GM21515 (cell line): ENCODE measurements around the gene SLC7A1.

Source experiments
- ATAC-seq: cut with Tn5 transposase; IDR thresholded peaks from one replicate; pipeline ENCODE4 v1.9.1; 2021; ENCODE audit not compliant: unreplicated experiment

SLC7A1 gene

DNA sequence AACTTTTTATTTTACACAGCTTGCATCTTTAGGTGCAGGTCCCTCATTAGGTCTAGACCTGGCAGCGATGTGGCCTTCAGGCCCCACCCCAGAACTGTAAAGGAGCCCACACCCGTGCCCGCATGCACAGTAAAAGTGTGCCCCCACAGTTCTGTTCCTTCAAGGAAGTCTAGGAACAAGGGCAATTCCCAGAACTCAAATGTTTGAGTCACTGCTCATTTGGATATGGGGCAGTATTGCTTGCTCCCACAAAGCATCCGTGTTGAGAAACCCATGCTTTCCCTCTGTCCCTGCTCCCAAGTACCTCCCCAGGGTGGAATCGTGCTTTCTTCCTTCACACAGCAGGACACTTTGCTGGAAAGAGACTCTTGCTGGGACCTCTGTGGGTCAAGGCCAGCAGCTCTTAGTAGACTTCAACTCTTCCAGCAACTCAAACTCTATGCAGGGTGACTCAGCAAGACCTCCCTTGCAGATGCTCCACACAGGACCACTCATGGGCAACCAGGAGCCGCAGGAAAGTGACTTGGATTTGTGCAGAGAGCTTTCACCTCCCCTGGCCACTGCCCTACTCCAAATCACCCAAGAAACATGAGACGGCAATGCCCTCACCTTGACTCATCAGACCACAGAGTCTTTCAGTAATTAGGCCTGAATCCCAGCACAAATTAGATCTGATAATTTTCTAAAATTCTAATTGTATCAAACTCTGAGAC, 12.3 kb downstream of the SLC7A1 start:
- no peak for ATAC-seq

GRCh38 chr13:29582171-29582570, 13.3 kb downstream of the SLC7A1 start:
- ATAC-seq: no peak

DNA sequence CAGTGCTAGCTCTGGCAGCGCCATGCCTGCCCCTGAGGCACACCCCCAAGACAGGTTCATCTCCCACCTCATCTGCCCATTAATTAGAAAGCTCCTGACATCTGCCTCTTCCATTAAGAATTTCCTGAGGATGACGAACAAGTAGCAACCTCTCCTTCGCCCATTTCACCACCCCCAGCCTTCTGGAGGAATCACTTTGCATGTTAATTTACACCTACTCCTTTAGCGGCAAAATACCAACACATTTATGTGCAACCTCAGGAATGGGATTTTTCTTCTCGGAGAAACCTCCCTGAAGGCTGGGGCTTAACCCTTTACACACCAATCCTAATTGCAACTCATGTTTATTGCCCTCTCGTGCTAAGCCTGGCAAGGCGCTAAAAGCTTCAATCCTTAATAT, 13.8 kb downstream of the SLC7A1 start:
- no peak for ATAC-seq

DNA sequence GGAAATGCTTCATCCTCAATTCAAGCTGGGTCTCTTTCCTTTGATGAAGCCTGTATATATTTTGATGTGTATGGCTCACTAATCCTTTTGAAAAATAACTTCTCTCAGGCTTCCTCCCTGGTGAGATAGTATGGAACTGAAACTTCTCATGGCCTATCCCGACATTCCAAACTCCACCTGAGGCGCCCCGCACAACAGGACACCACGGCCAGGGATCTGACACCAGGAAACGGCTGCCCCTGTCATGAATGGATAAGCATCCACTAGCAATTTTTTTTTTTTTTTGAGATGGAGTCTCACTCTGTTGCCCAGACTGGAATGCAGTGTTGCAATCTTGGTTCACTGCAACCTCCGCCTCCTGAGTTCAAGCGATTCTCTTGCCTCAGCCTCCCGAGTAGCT, 16.4 kb downstream of the SLC7A1 start:
- ATAC-seq: no peak

GRCh38 chr13:29578300-29579085, 17.0 kb downstream of the SLC7A1 start:
- no peak for ATAC-seq

DNA sequence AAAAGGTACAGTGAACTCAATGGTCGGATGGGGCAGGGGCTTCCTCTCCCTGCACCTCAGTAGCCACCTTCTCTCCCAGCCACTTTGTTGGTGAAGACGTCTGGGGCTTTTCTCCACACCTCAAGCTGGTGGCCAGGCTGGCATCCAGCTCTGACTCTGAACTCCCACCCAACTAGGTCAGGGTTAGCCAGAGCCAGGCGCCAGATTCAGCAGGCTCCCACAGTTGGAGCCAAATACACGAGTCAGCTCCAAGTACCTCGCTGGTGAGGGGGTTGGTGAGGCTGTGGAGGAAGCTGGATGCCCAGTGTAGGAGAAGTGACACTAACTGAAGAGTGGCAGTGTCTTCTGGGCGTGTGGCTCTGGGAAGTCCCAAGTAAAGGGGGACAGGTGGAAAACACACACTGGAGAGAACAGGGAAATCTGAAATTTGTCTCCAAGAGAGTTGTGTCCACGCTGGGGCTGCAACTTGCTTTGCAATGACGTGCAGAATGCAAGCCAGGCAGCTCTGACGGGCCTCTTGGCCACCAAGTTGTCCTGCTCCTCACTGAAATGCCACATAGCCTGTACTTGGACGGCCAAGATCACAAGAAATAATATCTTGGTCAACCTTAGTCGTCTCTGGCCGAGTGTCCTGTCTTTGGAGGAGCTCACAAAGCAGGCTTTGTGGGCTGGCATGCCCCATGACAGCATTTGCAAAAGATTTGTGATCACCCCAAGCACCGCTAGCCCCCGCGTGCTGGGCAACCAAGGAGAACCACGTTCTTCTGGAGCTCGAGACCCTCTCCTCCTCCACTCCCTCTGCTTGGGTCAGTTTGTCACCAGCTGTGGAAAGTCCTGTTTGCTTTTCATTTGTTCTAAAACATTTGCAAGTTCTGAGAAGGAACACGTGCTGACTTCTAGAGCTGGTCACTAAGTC, 18.1 kb downstream of the SLC7A1 start:
- ATAC-seq: no peak

DNA sequence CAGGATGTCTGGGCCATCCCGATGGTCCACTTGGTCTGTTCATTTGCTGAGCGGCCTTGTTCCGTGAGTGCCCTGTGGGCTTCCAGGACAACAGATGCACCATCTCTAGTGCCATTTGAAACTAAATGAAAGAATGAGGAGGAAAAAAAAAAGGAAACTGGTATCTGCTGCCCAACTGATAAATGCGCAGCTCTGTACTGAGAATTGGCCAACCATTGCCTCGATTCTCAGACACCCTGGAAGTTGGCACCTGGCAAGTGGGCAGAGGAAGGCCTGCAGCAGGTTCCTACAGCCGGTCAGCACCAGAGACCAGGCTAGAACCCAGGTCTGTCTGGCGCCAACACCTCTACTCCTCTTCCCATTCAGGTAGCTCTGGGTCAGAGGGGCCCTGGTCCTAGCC, 18.9 kb downstream of the SLC7A1 start:
- ATAC-seq: no peak

DNA sequence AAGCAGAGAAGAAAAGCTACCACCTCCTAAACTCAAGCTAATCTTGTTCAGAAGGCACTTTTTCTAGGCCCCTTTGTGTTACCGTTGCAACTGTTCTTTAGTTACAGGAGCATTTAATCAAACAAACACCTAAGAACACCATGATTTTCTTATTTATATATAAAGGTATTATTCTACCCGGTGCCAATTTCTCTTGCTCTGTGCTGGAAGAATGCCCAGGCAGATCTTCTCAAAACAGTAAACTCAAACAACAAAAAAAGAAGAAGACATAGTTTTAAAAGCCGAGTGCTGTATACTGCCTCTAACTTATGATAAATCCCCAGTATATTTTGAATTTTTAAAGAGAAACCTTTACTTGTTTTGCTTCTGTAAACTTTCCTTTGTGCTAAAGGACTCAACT, 20.4 kb downstream of the SLC7A1 start:
- ATAC-seq: no peak

- no peak for ATAC-seq
Observed at GRCh38 chr13:29573190-29573589, 22.3 kb downstream of the SLC7A1 start.

DNA sequence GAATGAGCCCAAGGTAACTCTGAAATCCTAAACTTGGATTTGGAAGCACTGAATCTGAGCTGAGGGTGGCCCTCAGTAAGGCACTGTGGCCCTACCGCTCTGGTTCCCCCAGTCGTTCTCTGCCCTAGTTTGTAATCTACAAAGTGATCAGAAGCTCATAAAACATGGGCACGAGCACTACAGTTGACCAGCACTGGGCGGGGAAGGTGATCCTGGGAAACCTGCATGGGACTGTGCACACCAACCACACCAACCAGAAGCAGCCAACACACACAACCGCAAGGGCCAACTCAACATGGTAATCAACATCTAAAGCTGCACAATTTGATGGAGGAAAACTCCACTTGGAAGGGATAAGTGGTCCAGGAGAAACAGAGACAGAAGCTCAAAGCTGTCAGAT, 22.9 kb downstream of the SLC7A1 start:
- ATAC-seq: no peak

DNA sequence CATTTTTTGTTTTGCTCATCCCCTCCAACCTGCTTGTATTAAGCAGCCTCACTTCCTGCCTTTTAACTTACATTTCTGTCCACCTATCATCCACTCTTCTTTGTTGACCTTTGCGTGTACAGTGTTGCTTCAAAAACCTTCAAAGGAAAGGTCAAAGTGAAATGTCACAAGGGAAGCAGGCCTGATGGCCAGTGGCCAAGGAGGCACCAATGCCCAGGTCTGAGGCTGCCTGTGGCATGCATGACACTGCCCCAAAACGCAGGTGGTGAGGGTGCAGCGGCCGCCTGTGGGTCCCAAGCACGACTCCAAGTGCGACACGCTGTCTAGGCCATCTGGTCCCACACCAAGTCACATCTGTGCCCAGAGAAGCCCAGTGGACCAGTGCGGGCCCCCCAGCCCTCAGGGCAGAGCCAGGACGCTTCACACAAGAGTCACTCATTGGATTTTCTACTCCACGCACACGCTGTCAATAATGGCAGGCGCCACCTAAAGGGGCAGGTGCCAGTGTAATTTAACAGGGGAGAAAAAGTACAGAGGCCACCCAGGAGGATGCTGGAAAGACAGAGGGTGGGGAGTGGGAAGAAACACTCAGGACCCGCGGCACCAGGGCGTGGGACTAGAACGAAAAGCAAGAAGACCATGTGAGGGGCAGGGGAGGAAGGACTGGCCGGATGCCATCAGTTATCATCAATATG, 23.5 kb downstream of the SLC7A1 start:
- no peak for ATAC-seq

- ATAC-seq: no peak
Observed at GRCh38 chr13:29570051-29570654, 25.3 kb downstream of the SLC7A1 start.

GRCh38 chr13:29569253-29570050, 26.0 kb downstream of the SLC7A1 start:
- ATAC-seq: no peak

- no peak for ATAC-seq
Observed at GRCh38 chr13:29568731-29569130, 26.8 kb downstream of the SLC7A1 start.

DNA sequence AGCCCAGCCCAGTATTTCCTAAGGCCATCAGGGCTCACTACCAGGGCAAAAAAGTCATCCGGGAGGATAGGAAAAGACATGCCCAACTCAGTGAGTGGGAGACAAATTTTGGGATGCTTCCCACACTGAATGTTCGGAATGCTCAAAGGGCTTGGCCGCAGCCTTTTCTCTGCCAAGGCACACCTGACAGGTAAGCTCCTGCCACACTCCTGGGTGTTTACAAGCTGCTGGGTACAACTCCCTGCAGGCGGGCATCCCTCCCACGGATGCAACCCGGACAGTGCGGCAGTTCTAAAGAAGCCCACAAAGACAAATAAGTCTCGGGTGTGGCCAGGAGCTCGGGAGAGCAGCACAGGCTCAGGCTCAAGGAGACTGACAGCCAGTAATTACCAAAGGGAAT, 28.1 kb downstream of the SLC7A1 start:
- no peak for ATAC-seq

DNA sequence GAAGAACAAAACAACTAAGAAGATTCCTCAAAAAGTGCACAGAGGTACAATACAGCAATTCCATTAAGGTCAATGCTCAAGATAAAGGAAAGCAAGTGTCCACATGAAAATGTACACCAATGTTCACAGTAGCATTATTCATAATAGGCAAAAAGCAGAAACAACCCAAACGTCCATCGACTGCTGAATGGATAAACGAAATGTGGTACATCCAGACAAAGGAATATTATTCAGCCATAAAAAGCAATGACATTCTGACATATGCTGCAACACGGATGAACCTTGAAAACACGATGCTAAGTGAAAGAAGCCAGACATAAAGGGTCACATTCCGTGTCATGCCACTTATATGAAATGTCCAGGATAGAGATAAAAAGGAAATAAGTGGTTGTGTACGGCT, 29.3 kb downstream of the SLC7A1 start:
- no peak for ATAC-seq

- ATAC-seq: no peak
Observed at GRCh38 chr13:29564818-29565217, 30.7 kb downstream of the SLC7A1 start.

GRCh38 chr13:29564373-29564772, 31.1 kb downstream of the SLC7A1 start:
- ATAC-seq: no peak

DNA sequence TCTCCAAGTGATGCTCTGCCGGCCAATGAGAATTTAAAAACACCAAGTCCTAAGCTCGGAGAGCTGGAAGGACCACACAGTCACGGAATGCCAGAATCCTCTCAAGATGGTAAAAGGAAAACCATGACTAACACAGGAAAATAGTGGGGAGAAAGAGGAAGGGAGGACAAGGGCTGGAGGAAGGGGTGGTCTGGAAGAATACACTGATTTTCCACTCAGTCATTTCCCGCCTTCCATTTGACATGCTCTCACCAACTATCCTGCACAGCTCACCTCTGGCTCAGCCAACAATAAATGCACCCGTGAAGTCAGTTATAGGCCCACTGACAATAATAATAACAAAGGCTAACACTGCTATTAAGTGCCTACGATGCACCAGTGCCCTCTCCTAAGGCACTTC, 31.5 kb downstream of the SLC7A1 start:
- ATAC-seq: no peak
